Measurements from ENCODE around the gene XXYLT1.
A peak's percentile ranks its signal among the peaks of the same experiment; 100 is the strongest.

Gene XXYLT1

GRCh38 chr3:195214381-195214780 lies 56.6 kb downstream of the XXYLT1 start:
- no peak overlapping the region for H3K27ac Mint-ChIP-seq
- peaks cover 2% of the 10 kb centered on the region for H3K27me3 Mint-ChIP-seq (ENCODE audit: low read depth, poor library complexity)
- H3K4me3 Mint-ChIP-seq: no peak overlapping the region
- H3K36me3 Mint-ChIP-seq (ENCODE audit: low read depth): peaks cover 16% of the 10 kb centered on the region
- peaks cover 21% of the 10 kb centered on the region for H3K4me1 Mint-ChIP-seq
- peaks cover 25% of the 10 kb centered on the region for H3K9me3 Mint-ChIP-seq
- DNase-seq: no peak
- TF ChIP-seq CTCF (IDR thresholded peaks at IDR 0.05): no peak

GRCh38 chr3:195213639-195214315 lies 57.2 kb downstream of the XXYLT1 start:
- TF ChIP-seq CTCF (IDR thresholded peaks at IDR 0.05): no peak
- Mint-ChIP-seq H3K4me3 (no peak overlapping the region), H3K27me3 (ENCODE audit: low read depth, poor library complexity) (peaks cover 2% of the 10 kb centered on the region), H3K27ac (no peak overlapping the region), H3K36me3 (ENCODE audit: low read depth) (peaks cover 12% of the 10 kb centered on the region), H3K9me3 (peaks cover 20% of the 10 kb centered on the region), H3K4me1 (peaks cover 27% of the 10 kb centered on the region)
- DNase-seq: no peak

- Mint-ChIP-seq H3K4me3 (no peak overlapping the region), H3K27me3 (ENCODE audit: low read depth, poor library complexity) (peaks cover 2% of the 10 kb centered on the region), H3K4me1 (peaks cover 35% of the 10 kb centered on the region), H3K36me3 (ENCODE audit: low read depth) (peaks cover 12% of the 10 kb centered on the region), H3K9me3 (peaks cover 20% of the 10 kb centered on the region), H3K27ac (peak overlapping the region; percentile 32)
- DNase-seq: no peak
- TF ChIP-seq CTCF (IDR thresholded peaks at IDR 0.05): no peak
Measured at GRCh38 chr3:195212749-195213375, 58.1 kb downstream of the XXYLT1 start.

GRCh38 chr3:195212033-195212748 lies 58.8 kb downstream of the XXYLT1 start:
- H3K36me3 Mint-ChIP-seq (ENCODE audit: low read depth): peaks cover 19% of the 10 kb centered on the region
- no peak overlapping the region for H3K27ac Mint-ChIP-seq
- no peak for TF ChIP-seq CTCF (IDR thresholded peaks at IDR 0.05)
- H3K4me3 Mint-ChIP-seq: no peak overlapping the region
- peaks cover 25% of the 10 kb centered on the region for H3K9me3 Mint-ChIP-seq
- H3K27me3 Mint-ChIP-seq (ENCODE audit: low read depth, poor library complexity): peaks cover 2% of the 10 kb centered on the region
- DNase-seq: no peak
- peaks cover 39% of the 10 kb centered on the region for H3K4me1 Mint-ChIP-seq

- TF ChIP-seq CTCF (IDR thresholded peaks at IDR 0.05): no peak
- Mint-ChIP-seq H3K36me3 (ENCODE audit: low read depth) (peaks cover 24% of the 10 kb centered on the region), H3K9me3 (peaks cover 19% of the 10 kb centered on the region), H3K4me3 (peak overlapping the region; percentile 30), H3K4me1 (peaks cover 41% of the 10 kb centered on the region), H3K27me3 (ENCODE audit: low read depth, poor library complexity) (peaks cover 2% of the 10 kb centered on the region), H3K27ac (peak overlapping the region; percentile 79)
- no peak for DNase-seq
Measured at GRCh38 chr3:195210266-195210973, 60.5 kb downstream of the XXYLT1 start.

Data from nephron progenitor cell (in vitro differentiated cells).